Measurements from ENCODE around the gene MAP4K4.

GRCh38 chr2:101931402-101931801 lies 233.9 kb downstream of the MAP4K4 start:
- TF ChIP-seq EZH2phosphoT487 (IDR thresholded peaks at IDR 0.05; ENCODE audit: borderline replicate concordance), result no peak
- TF ChIP-seq, protein P1, sequence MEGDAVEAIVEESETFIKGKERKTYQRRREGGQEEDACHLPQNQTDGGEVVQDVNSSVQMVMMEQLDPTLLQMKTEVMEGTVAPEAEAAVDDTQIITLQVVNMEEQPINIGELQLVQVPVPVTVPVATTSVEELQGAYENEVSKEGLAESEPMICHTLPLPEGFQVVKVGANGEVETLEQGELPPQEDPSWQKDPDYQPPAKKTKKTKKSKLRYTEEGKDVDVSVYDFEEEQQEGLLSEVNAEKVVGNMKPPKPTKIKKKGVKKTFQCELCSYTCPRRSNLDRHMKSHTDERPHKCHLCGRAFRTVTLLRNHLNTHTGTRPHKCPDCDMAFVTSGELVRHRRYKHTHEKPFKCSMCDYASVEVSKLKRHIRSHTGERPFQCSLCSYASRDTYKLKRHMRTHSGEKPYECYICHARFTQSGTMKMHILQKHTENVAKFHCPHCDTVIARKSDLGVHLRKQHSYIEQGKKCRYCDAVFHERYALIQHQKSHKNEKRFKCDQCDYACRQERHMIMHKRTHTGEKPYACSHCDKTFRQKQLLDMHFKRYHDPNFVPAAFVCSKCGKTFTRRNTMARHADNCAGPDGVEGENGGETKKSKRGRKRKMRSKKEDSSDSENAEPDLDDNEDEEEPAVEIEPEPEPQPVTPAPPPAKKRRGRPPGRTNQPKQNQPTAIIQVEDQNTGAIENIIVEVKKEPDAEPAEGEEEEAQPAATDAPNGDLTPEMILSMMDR (conservative IDR thresholded peaks at IDR 0.05; ENCODE audit: low read length), result no peak
